GM21737 (cell line): ENCODE data around the gene RAD51B.

ENCODE experiments used
- ATAC-seq: cut with Tn5 transposase; IDR thresholded peaks from one replicate; pipeline ENCODE4 v1.9.1; 2021; ENCODE audit warnings: mild to moderate bottlenecking, moderate library complexity; ENCODE audit not compliant: unreplicated experiment

RAD51B gene

DNA sequence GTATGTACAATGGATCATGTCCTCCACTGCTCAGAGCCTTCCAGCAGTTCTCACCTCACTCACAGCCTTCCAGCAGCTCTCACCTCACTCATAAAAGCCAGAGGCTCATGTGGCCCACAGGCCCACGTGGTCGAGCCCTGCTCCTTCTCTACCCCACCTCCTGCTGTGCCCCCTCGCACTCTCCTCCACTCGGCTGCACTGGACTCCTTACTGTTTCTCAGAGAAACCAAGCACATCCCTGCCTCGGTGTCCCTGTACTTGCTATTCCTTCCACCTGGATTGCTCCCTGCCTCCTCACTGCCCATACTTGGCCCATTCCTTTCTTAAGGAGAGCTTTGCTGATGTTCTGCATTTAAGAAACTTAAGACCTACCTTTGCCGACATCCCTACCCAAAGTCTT lies 753.5 kb downstream of the RAD51B start:
- no peak for ATAC-seq

- no peak for ATAC-seq
Measured at GRCh38 chr14:68573722-68574121, 754.1 kb downstream of the RAD51B start.

DNA sequence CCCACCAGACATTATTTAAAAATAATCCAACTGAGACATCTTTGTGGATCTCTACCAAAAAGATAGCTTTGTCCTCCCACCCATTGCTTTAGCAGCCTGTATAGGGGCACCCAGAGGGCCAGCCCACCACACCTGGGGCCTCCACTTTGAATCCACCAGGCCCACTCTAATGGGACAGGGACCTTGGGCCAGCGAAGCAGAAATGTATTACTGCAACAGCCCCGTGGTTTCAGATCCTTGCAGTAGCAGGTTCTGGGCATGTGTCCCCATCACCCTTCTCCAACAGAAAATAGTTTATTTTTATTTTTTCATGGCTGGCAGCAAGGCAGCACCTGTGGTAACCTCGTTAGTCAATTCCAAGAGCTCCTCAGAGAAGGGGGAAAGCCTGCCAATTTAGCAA lies 754.9 kb downstream of the RAD51B start:
- ATAC-seq: no peak

GRCh38 chr14:68574906-68575305 lies 755.3 kb downstream of the RAD51B start:
- ATAC-seq: no peak

- ATAC-seq: no peak
Measured at GRCh38 chr14:68575426-68575825, 755.8 kb downstream of the RAD51B start.

- no peak for ATAC-seq
Measured at GRCh38 chr14:68576031-68576430, 756.5 kb downstream of the RAD51B start.

GRCh38 chr14:68576496-68577244 lies 757.1 kb downstream of the RAD51B start:
- no peak for ATAC-seq

DNA sequence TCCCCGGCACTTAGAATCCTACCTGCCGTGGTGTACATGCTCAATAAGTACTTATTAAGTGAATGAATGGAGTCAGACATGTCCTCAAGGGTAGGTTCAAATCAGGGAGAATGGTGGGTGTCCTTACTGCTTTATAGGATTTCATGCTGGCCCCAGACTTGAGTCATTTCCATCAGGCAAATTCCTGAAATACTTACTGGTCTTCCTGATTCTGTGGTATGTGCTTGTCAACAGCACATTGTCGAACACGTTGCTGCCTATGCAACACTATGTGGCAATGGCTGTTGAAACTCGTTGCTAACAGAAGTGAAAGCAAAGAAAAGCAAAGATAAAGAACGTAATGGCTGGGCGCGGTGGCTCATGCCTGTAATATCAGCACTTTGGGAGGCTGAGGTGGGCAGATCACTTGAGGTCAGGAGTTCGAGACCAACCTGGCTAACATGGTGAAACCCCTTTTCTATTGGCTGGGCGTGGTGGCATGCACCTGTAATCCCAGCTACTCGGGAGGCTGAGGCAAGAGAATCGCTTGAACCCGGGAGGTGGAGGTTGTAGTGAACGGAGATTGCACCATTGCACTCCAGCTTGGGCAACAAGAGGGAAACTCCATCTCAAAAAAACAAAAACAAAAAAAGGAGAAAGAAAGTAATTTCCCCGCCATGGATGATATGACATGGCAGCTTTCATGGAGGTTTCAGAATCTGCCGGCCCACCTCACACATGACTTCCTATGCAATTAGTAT lies 758.4 kb downstream of the RAD51B start:
- no peak for ATAC-seq

DNA sequence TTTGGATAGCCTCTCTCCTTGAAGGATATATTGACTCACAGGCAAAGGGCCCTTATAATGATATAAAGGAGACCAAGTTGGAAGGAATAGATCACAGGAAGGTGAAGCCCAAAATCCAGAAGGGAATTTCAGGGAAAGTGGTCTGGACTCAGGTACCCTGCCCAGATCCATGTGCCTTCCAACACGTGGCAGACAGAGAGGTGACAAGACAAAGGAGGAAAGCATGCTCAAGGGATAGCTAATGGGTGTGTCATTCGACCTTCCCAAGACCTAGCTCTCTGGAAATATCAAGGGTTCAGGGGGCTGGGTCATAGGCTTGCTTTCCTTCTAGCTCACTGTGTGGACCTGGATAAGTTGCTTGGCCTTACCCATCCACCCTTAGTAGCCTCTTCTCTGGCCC lies 759.0 kb downstream of the RAD51B start:
- ATAC-seq: no peak

GRCh38 chr14:68580096-68580645 lies 760.6 kb downstream of the RAD51B start:
- ATAC-seq: no peak

GRCh38 chr14:68580671-68581070 lies 761.1 kb downstream of the RAD51B start:
- ATAC-seq: no peak

DNA sequence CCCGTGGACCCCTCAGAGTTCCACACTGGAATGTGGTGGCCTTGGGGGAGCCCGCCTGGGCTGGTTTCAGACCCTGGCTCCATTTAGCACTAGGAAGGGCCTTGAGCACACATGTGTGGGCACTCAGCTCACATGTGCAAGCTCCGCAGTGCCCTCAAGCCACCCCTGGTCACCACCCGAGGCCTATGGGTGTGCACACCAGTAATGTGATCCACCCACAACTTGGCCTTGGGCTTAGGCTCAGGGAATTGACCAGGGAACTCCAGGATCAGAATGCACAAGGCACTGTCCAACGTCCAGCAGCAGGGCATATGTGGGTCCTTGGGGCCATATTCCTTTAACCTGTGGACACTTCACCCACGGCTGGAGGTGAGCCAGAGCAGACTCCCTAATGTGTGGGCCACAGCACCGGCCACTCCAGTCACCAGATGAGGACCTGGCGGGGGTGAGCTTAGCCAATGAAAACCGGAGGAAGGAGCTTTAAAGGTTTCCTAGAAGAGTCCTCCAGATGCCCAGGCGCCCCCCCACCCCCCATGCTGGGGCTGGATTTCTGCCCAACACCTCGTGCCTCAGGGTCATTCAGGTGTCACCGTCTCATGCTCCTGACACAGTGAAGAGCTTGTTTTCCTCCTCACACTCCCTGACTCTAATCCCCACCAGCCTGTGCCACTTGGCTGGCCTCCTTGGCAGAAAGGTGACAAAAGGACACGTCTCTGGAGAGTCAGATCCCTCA lies 764.1 kb downstream of the RAD51B start:
- ATAC-seq: no peak

- ATAC-seq: no peak
Measured at GRCh38 chr14:68584786-68585185, 765.2 kb downstream of the RAD51B start.

- no peak for ATAC-seq
Measured at GRCh38 chr14:68585690-68586089, 766.1 kb downstream of the RAD51B start.

- ATAC-seq: no peak
Measured at GRCh38 chr14:68586896-68587751, 767.5 kb downstream of the RAD51B start.

- no peak for ATAC-seq
Measured at GRCh38 chr14:68587931-68588330, 768.4 kb downstream of the RAD51B start.

GRCh38 chr14:68589447-68590200 lies 770.0 kb downstream of the RAD51B start:
- ATAC-seq: no peak

GRCh38 chr14:68590201-68590522 lies 770.6 kb downstream of the RAD51B start:
- no peak for ATAC-seq

DNA sequence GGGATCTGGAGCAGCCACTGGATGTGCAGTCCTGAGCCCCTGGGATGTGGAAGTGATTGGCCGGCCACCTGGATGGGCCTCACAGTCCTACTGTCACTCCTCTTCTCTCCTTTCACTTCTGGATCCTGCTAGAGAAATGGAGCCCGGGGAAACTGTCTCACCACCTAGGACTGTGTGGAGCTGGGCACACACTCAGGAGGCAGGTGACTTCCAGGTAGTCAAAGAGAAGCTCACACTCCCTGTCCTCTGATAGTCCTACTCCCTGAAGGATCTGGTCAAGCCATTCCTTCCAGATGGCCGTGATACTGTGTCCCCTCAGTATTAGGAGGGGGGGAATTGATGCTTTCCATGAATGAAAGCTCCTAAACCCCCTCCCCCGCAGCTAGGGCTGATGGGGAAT lies 772.2 kb downstream of the RAD51B start:
- no peak for ATAC-seq

DNA sequence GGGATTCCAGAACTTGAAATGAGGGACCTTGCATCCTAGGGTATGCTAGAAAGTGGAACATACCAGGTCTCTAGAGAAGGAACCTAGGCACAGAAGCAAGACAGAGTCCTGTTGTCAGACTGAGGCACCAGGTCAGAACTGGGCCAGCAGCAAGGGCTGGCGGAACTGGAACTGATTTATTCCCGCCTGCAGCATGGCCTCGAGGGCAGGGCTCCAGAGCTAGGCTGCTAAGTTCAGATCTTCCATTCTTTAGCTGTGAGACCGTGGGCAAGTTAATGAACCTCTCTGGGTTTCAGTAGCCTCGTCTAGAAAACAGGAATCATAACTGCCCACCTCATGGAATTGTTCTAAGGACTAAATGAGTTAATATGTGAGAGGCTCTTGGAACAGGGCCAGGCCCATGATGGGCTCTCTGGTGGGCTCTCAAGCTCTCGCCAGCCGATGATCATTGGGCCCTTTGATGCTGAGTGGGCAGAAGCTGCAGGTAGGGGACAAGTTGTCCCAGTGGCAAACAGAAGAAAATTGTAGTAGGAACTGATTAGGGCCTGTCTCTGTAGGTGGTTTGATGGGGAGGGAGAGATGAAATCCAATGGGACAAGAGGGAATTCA lies 773.5 kb downstream of the RAD51B start:
- no peak for ATAC-seq
